C4-2B (cell line): ENCODE results near the gene KCNQ1.

Experiments used
- ZFX ChIP-seq: fragments of 450-650 bp; IDR thresholded peaks from 2 replicates; pipeline ENCODE4 v1.6.1; 2017
- TF ChIP-seq, protein P1 (sequence below): fragments of 450-650 bp; conservative IDR thresholded peaks from 2 replicates; pipeline ENCODE4 v1.5.1; 2017; ENCODE audit warnings: mild to moderate bottlenecking

DNA sequence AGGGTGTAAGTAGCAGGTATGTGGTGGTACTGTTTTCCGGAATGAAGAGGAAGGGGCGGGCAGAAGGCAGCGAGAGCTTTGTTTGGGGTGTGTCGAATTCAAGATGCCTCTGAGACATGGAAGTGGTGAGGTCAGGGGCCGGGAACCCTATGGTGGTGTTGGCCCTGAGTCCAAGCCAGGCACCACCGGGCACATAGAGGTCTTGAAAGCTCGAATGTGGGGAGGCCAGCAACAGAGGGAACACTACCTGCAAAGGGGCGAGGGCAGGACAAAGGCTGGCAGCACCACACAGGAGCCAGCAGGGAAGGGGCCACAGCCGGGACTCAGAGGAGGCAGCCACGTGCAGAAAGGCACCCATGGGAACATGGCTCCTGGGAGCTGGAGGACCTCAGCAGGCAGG lies 383.0 kb downstream of the KCNQ1 start:
- TF ChIP-seq, protein P1, sequence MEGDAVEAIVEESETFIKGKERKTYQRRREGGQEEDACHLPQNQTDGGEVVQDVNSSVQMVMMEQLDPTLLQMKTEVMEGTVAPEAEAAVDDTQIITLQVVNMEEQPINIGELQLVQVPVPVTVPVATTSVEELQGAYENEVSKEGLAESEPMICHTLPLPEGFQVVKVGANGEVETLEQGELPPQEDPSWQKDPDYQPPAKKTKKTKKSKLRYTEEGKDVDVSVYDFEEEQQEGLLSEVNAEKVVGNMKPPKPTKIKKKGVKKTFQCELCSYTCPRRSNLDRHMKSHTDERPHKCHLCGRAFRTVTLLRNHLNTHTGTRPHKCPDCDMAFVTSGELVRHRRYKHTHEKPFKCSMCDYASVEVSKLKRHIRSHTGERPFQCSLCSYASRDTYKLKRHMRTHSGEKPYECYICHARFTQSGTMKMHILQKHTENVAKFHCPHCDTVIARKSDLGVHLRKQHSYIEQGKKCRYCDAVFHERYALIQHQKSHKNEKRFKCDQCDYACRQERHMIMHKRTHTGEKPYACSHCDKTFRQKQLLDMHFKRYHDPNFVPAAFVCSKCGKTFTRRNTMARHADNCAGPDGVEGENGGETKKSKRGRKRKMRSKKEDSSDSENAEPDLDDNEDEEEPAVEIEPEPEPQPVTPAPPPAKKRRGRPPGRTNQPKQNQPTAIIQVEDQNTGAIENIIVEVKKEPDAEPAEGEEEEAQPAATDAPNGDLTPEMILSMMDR = no peak
- no peak for TF ChIP-seq ZFX
